ENCODE data around the gene GMIP. TPM values are rescaled to one million over a fixed set of nuclear protein-coding genes. Genes with fewer than 3 reads are reported as not detected.

GMIP gene
- total and polyA plus RNA-seq, 3 donors from 2014 or later, result 8.8 to 15.2 (median 13.4) TPM

GRCh38 chr19:19647037-19647835 lies 3.8 kb upstream of the GMIP start:
- intact Hi-C loops (cut with DNase I; ENCODE audit: low total_unique reads), result loop anchor here (5.0 kb wide), 1 partner anchor 115 kb away; no protein-coding TSS in a partner anchor
- Histone ChIP-seq H3K36me3 (ENCODE audit: low read depth, missing control alignments) (no peaks in the 10 kb centered on the region), H3K27ac (no peak overlapping the region), H3K4me3 (no peak overlapping the region), H3K9me3 (no peaks in the 10 kb centered on the region), H3K4me1 (peaks cover 4% of the 10 kb centered on the region), H3K27me3 (no peaks in the 10 kb centered on the region)
- no peak for TF ChIP-seq POLR2A (IDR thresholded peaks at IDR 0.05)
- no peak for TF ChIP-seq CTCF (IDR thresholded peaks at IDR 0.05)
- WGBS, 2 donors, result 93 to 96% methylated on average over 10 to 29 of the region's 29 CpGs
- no peak for DNase-seq

GRCh38 chr19:19645233-19645870 lies 1.9 kb upstream of the GMIP start:
- intact Hi-C loops (cut with DNase I; ENCODE audit: low total_unique reads), result loop anchor here (5.0 kb wide), 1 partner anchor 113 kb away; no protein-coding TSS in a partner anchor
- Histone ChIP-seq H3K27me3 (no peaks in the 10 kb centered on the region), H3K9me3 (no peaks in the 10 kb centered on the region), H3K4me3 (no peak overlapping the region), H3K36me3 (ENCODE audit: low read depth, missing control alignments) (no peaks in the 10 kb centered on the region), H3K4me1 (peaks cover 4% of the 10 kb centered on the region), H3K27ac (no peak overlapping the region)
- 72 to 91% methylated on average over 2 to 17 of the region's 17 CpGs for WGBS, 2 donors
- DNase-seq, result no peak
- TF ChIP-seq CTCF (IDR thresholded peaks at IDR 0.05) (no peak), POLR2A (IDR thresholded peaks at IDR 0.05) (no peak)

- intact Hi-C loops (cut with DNase I; ENCODE audit: low total_unique reads), result no loop called here
- H3K27ac ChIP-seq, result no peak overlapping the region
- H3K36me3 ChIP-seq (ENCODE audit: low read depth, missing control alignments), result no peaks in the 10 kb centered on the region
Observed at GRCh38 chr19:19644054-19644388, 564 bp upstream of the GMIP start.

GRCh38 chr19:19642506-19643157 lies 825 bp downstream of the GMIP start:
- 35 to 36% methylated on average over 15 to 16 of the region's 16 CpGs for WGBS, 2 donors
- Histone ChIP-seq H3K9me3 (no peaks in the 10 kb centered on the region), H3K4me1 (peaks cover 4% of the 10 kb centered on the region), H3K4me3 (peak overlapping the region; percentile 58 to 80), H3K27me3 (no peaks in the 10 kb centered on the region), H3K27ac (peak overlapping the region in 1 of 2 donors; percentile 55), H3K36me3 (ENCODE audit: low read depth, missing control alignments) (no peaks in the 10 kb centered on the region)
- TF ChIP-seq CTCF (IDR thresholded peaks at IDR 0.05) (no peak), POLR2A (IDR thresholded peaks at IDR 0.05) (no peak)
- intact Hi-C loops (cut with DNase I; ENCODE audit: low total_unique reads), result no loop called here
- no peak for DNase-seq

More at GRCh38 chr19:19644054-19644388, 564 bp upstream of the GMIP start:
- 14 to 23% methylated on average over 5 of the region's 5 CpGs for WGBS, 2 donors
- Histone ChIP-seq H3K9me3 (no peaks in the 10 kb centered on the region), H3K4me3 (peak overlapping the region in 1 of 2 donors; percentile 80), H3K27me3 (no peaks in the 10 kb centered on the region), H3K4me1 (peaks cover 4% of the 10 kb centered on the region)
- DNase-seq, result no peak
- TF ChIP-seq POLR2A (IDR thresholded peaks at IDR 0.05) (no peak), CTCF (IDR thresholded peaks at IDR 0.05) (no peak)

Measured in testis (tissue), 3 donors.